HG03520 (cell line): ENCODE measurements around the gene MX1.

Experiments
- ATAC-seq: cut with Tn5 transposase; IDR thresholded peaks from one replicate; pipeline ENCODE4 v1.9.1; 2021; ENCODE audit warnings: mild to moderate bottlenecking, moderate library complexity; ENCODE audit not compliant: unreplicated experiment

Gene MX1

GRCh38 chr21:41458559-41458958 lies 32.5 kb downstream of the MX1 start:
- ATAC-seq: no peak

DNA sequence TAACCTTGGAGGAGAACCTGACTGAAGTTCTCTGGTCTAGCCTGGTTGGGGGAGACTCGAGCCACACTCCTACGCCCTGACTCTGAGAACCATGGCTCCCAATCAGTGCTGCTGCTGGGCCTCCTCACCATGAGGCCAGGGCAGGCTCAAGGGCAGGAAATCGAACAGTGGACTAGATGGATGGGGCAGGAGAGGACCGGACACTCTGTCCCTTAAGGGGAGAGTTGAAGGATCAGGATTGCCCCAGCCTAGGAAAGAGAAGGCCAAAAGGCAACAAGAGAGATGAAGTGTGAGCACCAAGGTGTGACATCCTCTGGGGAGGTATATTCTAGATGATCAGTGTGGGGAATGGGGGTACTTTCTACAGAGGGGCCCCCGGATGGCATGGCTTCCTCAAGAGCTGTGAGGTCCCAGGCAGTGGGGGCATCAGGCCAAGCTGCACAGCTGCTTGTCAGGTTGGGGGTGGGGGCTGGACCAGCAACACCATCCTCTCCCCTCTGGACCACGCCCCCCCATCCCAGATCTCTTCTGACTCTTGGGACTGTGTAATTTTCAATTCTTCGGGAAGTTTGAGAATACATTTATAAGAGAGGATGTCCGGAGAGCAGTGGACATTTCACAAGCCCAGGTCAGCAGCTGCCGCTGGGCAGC lies 34.0 kb downstream of the MX1 start:
- no peak for ATAC-seq

DNA sequence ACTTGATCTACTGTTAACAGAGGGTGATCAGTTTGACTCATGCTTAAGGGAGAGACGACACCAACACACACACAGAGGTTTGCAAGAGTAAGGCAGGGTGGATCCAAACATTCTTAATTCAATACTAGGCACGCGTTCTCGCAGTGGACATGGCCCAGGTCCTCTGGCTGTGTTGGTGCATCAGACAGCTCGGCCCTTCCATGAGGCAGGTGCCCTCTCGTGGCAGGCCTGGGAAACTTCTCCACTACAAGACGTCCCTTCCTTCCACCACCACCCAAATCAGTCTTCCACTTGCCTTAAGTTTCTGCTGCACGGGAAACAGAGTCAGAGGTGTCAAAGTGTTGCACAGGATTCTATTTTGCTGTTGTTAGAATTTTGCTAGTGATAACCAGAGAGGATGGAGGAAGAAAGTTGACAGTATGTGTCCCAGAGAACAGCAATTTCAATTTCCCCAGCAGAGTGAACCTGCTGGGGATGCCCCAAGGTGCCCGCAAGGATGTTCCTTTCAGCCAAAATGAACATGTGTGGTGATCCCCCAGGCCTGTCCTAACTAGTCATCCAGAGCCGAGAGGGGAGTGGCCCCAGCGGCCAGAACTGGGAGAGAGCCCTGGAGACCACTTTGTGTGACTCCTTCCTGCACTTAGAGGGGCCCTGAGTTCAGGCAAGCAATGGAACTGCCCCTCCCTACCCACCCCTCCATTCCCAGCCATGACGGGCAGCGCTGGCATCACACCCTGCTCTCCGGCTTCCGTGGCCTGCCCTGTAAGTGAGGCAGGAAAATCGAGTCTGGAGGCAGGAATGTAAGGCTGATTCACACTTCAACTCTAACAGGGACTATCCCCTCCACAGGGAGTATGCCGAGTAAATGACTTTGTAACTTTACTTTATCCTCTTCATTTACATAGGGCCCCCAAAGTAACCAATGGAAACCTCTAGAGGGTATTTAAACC lies 34.8 kb downstream of the MX1 start:
- ATAC-seq: no peak

GRCh38 chr21:41465176-41465781 lies 39.2 kb downstream of the MX1 start:
- no peak for ATAC-seq

DNA sequence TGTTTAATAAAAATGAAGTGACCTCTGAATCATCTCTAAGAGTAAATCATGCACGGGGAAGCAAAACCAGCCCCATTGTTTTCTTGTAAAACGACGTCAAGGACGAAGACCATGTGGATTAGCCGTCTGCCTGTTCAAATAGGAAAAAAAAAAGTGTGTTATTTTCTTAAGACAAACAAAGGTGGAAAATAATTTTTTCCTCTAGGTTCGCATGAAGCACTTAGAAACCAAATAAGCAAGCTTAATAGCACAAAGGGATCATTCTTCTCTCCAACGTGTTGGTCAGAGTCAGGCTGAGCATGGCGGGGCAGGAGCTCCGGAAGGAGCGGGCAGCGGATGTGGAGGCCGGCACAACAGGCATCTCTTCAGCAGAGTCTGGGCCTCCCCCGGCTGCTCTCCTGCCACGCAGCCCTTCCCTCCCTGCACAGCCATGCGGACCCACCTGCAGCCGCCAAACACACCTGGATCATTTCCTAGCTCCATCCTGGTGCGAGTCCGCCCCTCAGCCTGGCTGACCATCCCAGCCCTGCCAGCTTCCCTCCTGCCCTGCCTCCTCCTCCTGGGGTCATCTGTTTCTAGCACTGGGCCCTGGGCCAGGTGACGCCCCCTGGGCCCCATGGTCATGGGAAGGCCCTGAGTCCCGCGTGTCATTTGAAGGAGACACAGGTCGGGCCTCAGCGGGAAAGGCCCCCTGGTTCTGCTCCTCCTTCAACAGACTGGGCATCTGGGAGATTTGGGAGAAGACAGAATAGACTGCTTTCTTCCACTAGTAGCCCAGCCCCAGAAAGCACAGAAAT lies 40.2 kb downstream of the MX1 start:
- no peak for ATAC-seq

- no peak for ATAC-seq
Measured at GRCh38 chr21:41470054-41470453, 44.0 kb downstream of the MX1 start.

DNA sequence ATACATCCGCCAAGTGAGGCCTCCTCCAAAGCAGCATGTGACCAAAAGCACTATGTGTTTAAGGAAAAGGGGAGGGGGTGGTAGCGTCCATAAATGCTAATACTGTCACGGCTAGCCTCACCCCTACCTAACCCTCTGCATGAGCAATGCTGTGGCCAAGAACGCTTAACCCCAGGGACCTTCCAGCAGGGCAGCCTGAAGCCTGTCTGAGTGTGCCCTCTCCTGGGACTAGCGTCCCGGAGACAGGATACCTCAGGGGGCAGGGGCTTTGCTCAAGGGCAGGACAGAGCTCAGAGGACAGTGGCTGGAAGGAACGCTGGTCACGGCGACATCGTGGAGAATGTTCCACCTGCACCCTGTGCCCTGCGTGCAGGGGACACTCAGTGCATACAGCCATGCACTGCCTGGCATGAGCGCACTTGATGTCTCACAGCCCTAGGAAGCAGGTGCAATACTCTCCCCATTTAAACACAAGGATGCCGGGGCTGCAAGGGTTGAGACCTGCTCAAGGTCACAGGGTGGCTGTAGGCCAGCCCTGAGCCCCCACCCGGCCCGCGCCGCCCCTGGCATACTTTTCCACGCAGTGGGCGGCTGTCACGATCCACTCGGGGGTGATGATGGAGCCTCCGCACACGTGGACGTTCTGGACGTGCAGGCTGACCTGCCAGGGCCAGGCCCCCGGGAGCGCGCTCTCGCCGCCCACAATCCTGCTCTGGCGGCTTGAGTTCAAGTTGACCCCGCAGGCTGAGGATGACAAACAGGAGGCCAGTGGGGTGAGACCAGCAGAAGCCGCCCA lies 46.9 kb downstream of the MX1 start:
- ATAC-seq: no peak

GRCh38 chr21:41475714-41476420 lies 49.8 kb downstream of the MX1 start:
- ATAC-seq: no peak

- ATAC-seq: no peak
Measured at GRCh38 chr21:41477641-41478318, 51.7 kb downstream of the MX1 start.

DNA sequence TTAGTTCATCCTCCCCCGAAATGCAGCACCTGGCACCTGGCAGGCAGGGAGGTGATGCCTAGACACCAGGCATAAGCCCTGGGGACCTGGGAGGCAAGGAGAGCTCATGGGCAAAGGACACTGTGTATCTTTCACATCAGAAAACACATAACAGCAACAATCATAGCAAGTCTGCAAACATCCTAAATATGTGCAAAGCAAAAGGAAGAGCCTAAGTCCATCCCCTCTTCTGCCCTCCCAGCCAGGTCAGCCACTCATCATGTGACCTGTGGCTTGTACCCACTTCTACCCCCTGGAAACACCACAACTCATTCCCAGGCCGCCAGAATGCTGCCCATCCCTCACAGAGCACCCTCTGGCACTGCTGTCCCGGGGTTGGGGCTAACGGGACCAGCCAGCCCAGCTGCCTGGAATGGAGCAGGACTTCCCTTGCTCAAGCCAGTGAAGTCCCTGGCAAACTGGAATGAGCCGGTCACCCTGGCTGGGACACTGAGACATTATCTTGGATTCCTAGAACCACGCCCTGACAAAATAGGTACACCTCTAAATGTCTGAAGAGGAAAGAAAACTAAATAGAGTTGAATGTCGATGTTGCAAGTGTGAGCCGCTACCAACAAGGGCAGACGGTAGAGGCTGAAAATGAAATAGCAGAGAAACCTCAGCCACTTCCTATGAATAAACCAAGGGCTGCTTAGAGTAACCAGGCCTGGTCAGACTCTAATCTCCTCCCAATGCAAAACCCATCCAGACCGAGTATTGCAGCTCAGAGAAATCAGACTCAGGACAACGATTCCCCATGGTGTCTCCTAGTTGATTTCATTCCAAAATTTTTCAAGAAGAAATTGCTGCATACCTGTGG lies 52.5 kb downstream of the MX1 start:
- ATAC-seq: no peak

- ATAC-seq: no peak
Measured at GRCh38 chr21:41479686-41480085, 53.6 kb downstream of the MX1 start.

DNA sequence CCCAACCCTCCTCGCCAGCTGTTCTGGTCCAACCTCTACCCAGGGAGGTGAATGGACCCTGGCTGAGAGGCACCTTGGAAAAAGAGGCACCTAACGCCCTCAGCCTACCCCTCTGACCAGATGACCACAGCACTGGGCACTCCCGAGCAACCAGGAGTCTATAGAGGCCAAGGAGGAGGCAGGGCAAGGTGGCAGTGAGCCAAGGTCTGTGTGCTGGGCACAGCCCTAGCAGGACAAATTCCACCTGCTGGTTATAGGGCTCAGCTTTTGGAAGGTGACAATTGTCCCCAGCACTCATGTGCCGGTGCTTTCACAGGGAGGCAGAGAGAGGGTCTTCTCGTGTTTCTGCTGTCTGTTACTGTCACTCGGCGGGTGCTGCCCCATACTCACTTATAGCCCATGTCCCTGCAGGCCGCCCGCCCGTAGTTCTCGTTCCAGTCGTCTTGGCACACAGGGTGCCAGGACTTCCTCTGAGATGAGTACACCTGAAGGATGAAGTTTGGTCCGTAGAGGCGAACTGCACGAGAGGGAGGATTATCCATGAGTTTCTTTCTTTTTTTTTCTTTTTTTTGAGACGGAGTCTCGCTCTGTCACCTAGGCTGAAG lies 54.1 kb downstream of the MX1 start:
- no peak for ATAC-seq

GRCh38 chr21:41481191-41481590 lies 55.2 kb downstream of the MX1 start:
- no peak for ATAC-seq

GRCh38 chr21:41482301-41482700 lies 56.3 kb downstream of the MX1 start:
- ATAC-seq: no peak

DNA sequence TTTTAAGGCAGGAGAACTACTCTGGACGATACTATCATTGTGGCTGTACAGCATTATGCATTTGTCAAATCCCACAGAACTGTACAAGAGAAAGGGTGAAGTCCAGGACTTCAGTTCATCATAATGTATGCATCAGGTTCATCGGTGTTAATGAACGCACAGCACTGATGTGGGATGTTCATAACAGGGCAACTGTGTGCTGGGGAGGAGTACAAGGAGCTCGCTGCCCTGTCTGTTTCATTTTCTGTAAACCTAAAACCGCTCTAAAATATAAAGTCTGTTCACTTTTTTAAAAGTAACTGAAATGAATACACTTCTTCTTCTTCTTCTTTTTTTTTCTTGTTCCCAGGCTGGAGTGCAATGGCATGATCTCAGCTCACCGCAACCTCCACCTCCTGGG lies 56.9 kb downstream of the MX1 start:
- ATAC-seq: no peak

DNA sequence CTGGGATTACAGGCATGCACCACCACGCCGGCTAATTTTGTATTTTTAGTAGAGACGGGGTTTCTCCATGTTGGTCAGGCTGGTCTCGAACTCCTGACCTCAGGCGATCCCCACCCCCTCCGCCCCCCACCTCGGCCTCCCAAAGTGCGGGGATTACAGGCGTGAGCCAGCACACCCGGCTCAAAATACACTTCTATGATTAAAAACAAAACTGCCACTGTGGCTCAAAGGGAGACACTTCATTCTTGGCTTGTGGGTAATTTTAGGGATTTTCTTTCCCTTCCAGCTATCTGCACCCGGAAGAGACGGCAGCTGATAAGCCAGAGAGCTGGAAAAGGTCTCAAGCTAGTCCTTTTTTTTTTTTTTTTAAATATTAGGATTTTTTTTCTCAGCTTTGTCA lies 57.4 kb downstream of the MX1 start:
- no peak for ATAC-seq

- no peak for ATAC-seq
Measured at GRCh38 chr21:41483973-41484372, 57.9 kb downstream of the MX1 start.

DNA sequence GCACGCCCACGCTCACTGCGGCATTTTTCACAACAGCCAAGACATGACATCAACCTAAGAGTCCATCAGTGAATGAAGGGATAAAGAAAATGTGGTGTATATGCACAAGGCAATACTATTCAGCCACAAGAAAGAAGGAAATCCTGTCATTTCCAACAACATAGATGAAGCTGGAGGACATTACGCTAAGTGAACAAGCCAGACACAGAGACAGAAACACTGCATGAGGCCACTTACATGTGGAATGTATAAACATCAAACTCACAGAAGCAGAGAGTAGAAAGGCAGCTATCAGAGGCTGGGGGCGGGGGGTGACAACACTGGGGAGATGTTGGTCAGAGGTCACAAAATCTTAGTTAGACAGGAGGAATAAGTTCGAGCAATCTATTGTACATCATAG lies 61.0 kb downstream of the MX1 start:
- no peak for ATAC-seq
